ENCODE results near the gene TOM1L1.
A peak's percentile ranks its signal among the peaks of the same experiment; 100 is the strongest.

The TOM1L1 gene

GRCh38 chr17:54888254-54888653 is 12.4 kb upstream of the TOM1L1 start:
- H3K79me2 ChIP-seq (ENCODE audit: low read length): no peaks in the 10 kb centered on the region
- H2AFZ ChIP-seq (ENCODE audit: low read depth, low read length): no peak overlapping the region
- H3K36me3 ChIP-seq (replicated peaks; ENCODE audit: low read depth, low read length): no peaks in the 10 kb centered on the region
- H3K27me3 ChIP-seq (ENCODE audit: low read depth, low read length): 0 out of 2 replicates have a peak, but pooled peaks cover 4% of the 10 kb centered on the region
- H3K4me1 ChIP-seq (ENCODE audit: low read length): peaks cover 3% of the 10 kb centered on the region
- H3K27ac ChIP-seq (ENCODE audit: low read length): no peak overlapping the region
- H3K9me3 ChIP-seq (ENCODE audit: insufficient read depth, low read length): no peaks in the 10 kb centered on the region
- no peak overlapping the region for H3K9ac ChIP-seq (ENCODE audit: low read length)
- no peak for TF ChIP-seq EZH2phosphoT487 (IDR thresholded peaks at IDR 0.05; ENCODE audit: low read depth)
- TF ChIP-seq CTCF (IDR thresholded peaks at IDR 0.05; ENCODE audit: low read depth, low read length): no peak
- H4K20me1 ChIP-seq (ENCODE audit: insufficient read depth, low read length): no peaks in the 10 kb centered on the region
- H3K4me3 ChIP-seq (ENCODE audit: low read length): no peak overlapping the region
- H3K4me2 ChIP-seq (ENCODE audit: low read length): no peak overlapping the region

- H3K4me2 ChIP-seq (ENCODE audit: low read length): no peak overlapping the region
- no peaks in the 10 kb centered on the region for H4K20me1 ChIP-seq (ENCODE audit: insufficient read depth, low read length)
- no peak overlapping the region for H3K27ac ChIP-seq (ENCODE audit: low read length)
- no peak overlapping the region for H3K9ac ChIP-seq (ENCODE audit: low read length)
- no peaks in the 10 kb centered on the region for H3K4me1 ChIP-seq (ENCODE audit: low read length)
- H3K27me3 ChIP-seq (ENCODE audit: low read depth, low read length): 0 out of 2 replicates have a peak, but pooled peaks cover 4% of the 10 kb centered on the region
- no peaks in the 10 kb centered on the region for H3K36me3 ChIP-seq (replicated peaks; ENCODE audit: low read depth, low read length)
- no peaks in the 10 kb centered on the region for H3K9me3 ChIP-seq (ENCODE audit: insufficient read depth, low read length)
- no peak overlapping the region for H3K4me3 ChIP-seq (ENCODE audit: low read length)
- no peak for TF ChIP-seq EZH2phosphoT487 (IDR thresholded peaks at IDR 0.05; ENCODE audit: low read depth)
- no peak for TF ChIP-seq CTCF (IDR thresholded peaks at IDR 0.05; ENCODE audit: low read depth, low read length)
- H3K79me2 ChIP-seq (ENCODE audit: low read length): no peaks in the 10 kb centered on the region
- no peak overlapping the region for H2AFZ ChIP-seq (ENCODE audit: low read depth, low read length)
These were observed 11.7 kb upstream of the TOM1L1 start for GRCh38 chr17:54888981-54889380.

- H3K4me2 ChIP-seq (ENCODE audit: low read length): no peak overlapping the region
- no peaks in the 10 kb centered on the region for H3K9me3 ChIP-seq (ENCODE audit: insufficient read depth, low read length)
- no peak overlapping the region for H2AFZ ChIP-seq (ENCODE audit: low read depth, low read length)
- H3K9ac ChIP-seq (ENCODE audit: low read length): no peak overlapping the region
- H3K27me3 ChIP-seq (ENCODE audit: low read depth, low read length): no peaks in the 10 kb centered on the region; the same call in 1 of the 2 replicates
- H3K27ac ChIP-seq (ENCODE audit: low read length): no peak overlapping the region
- H3K36me3 ChIP-seq (replicated peaks; ENCODE audit: low read depth, low read length): no peaks in the 10 kb centered on the region
- no peaks in the 10 kb centered on the region for H4K20me1 ChIP-seq (ENCODE audit: insufficient read depth, low read length)
- H3K4me1 ChIP-seq (ENCODE audit: low read length): no peaks in the 10 kb centered on the region
- no peak overlapping the region for H3K4me3 ChIP-seq (ENCODE audit: low read length)
- H3K79me2 ChIP-seq (ENCODE audit: low read length): no peaks in the 10 kb centered on the region
- TF ChIP-seq EZH2phosphoT487 (IDR thresholded peaks at IDR 0.05; ENCODE audit: low read depth) (no peak), CTCF (IDR thresholded peaks at IDR 0.05; ENCODE audit: low read depth, low read length) (peak; percentile 67)
These were observed 9.4 kb upstream of the TOM1L1 start for GRCh38 chr17:54891176-54891821.

GRCh38 chr17:54892360-54892759 is 8.3 kb upstream of the TOM1L1 start:
- Histone ChIP-seq H2AFZ (ENCODE audit: low read depth, low read length) (no peak overlapping the region), H4K20me1 (ENCODE audit: insufficient read depth, low read length) (no peaks in the 10 kb centered on the region), H3K79me2 (ENCODE audit: low read length) (no peaks in the 10 kb centered on the region), H3K9ac (ENCODE audit: low read length) (no peak overlapping the region), H3K4me2 (ENCODE audit: low read length) (no peak overlapping the region), H3K4me3 (ENCODE audit: low read length) (no peak overlapping the region), H3K27me3 (ENCODE audit: low read depth, low read length) (no peaks in the 10 kb centered on the region; the same call in 1 of the 2 replicates), H3K36me3 (replicated peaks; ENCODE audit: low read depth, low read length) (no peaks in the 10 kb centered on the region), H3K27ac (ENCODE audit: low read length) (no peak overlapping the region), H3K4me1 (ENCODE audit: low read length) (no peaks in the 10 kb centered on the region), H3K9me3 (ENCODE audit: insufficient read depth, low read length) (no peaks in the 10 kb centered on the region)
- TF ChIP-seq EZH2phosphoT487 (IDR thresholded peaks at IDR 0.05; ENCODE audit: low read depth): no peak
- TF ChIP-seq CTCF (IDR thresholded peaks at IDR 0.05; ENCODE audit: low read depth, low read length): no peak
